Measurements from ENCODE around the gene POLR2E. TPM values are rescaled to one million over a fixed set of nuclear protein-coding genes. Genes with fewer than 3 reads are reported as not detected.

The POLR2E gene
- polyA plus RNA-seq, 1 donor from 2014 or later = 172 TPM

DNA sequence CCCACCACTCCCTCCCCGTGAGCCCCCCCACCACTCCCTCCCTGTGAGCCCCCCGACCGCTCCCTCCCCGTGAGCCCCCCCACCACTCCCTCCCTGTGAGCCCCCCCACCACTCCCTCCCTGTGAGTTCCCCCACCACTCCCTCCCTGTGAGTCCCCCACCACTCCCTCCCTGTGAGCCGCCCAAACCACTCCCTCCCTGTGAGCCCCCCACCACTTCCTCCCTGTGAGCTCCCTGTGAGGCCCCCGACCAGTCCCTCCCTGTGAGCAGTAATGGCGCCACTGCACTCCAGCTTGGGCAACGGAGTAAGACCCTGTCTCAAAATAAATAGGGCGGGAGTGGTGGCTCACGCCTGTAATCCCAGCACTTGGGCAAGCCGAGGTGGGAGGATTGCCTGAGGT, 45.4 kb downstream of the POLR2E start:
- H3F3A ChIP-seq (ENCODE audit: insufficient read depth, low read length, poor library complexity, severe bottlenecking) = no peaks in the 10 kb centered on the region
- H3K4me3 ChIP-seq (ENCODE audit: low read length) = no peak overlapping the region
- H3K9ac ChIP-seq (ENCODE audit: low read length) = no peak overlapping the region
- TF ChIP-seq POLR2AphosphoS5 (IDR thresholded peaks at IDR 0.05) (no peak), TAF1 (IDR thresholded peaks at IDR 0.05; ENCODE audit: low read depth) (no peak), RAD21 (conservative IDR thresholded peaks at IDR 0.05) (no peak), EP300 (conservative IDR thresholded peaks at IDR 0.05; ENCODE audit: poor library complexity, severe bottlenecking) (no peak), SMC3 (conservative IDR thresholded peaks at IDR 0.05; ENCODE audit: poor library complexity) (no peak), MXI1 (conservative IDR thresholded peaks at IDR 0.05; ENCODE audit: poor library complexity, severe bottlenecking) (no peak), EZH2 (IDR thresholded peaks at IDR 0.05; ENCODE audit: borderline replicate concordance, insufficient read depth, low read length, poor library complexity, severe bottlenecking) (no peak)
- TF ChIP-seq, protein P1, sequence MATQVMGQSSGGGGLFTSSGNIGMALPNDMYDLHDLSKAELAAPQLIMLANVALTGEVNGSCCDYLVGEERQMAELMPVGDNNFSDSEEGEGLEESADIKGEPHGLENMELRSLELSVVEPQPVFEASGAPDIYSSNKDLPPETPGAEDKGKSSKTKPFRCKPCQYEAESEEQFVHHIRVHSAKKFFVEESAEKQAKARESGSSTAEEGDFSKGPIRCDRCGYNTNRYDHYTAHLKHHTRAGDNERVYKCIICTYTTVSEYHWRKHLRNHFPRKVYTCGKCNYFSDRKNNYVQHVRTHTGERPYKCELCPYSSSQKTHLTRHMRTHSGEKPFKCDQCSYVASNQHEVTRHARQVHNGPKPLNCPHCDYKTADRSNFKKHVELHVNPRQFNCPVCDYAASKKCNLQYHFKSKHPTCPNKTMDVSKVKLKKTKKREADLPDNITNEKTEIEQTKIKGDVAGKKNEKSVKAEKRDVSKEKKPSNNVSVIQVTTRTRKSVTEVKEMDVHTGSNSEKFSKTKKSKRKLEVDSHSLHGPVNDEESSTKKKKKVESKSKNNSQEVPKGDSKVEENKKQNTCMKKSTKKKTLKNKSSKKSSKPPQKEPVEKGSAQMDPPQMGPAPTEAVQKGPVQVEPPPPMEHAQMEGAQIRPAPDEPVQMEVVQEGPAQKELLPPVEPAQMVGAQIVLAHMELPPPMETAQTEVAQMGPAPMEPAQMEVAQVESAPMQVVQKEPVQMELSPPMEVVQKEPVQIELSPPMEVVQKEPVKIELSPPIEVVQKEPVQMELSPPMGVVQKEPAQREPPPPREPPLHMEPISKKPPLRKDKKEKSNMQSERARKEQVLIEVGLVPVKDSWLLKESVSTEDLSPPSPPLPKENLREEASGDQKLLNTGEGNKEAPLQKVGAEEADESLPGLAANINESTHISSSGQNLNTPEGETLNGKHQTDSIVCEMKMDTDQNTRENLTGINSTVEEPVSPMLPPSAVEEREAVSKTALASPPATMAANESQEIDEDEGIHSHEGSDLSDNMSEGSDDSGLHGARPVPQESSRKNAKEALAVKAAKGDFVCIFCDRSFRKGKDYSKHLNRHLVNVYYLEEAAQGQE (IDR thresholded peaks at IDR 0.05; ENCODE audit: borderline replicate concordance) = no peak
- TF ChIP-seq, protein P2, sequence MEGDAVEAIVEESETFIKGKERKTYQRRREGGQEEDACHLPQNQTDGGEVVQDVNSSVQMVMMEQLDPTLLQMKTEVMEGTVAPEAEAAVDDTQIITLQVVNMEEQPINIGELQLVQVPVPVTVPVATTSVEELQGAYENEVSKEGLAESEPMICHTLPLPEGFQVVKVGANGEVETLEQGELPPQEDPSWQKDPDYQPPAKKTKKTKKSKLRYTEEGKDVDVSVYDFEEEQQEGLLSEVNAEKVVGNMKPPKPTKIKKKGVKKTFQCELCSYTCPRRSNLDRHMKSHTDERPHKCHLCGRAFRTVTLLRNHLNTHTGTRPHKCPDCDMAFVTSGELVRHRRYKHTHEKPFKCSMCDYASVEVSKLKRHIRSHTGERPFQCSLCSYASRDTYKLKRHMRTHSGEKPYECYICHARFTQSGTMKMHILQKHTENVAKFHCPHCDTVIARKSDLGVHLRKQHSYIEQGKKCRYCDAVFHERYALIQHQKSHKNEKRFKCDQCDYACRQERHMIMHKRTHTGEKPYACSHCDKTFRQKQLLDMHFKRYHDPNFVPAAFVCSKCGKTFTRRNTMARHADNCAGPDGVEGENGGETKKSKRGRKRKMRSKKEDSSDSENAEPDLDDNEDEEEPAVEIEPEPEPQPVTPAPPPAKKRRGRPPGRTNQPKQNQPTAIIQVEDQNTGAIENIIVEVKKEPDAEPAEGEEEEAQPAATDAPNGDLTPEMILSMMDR (IDR thresholded peaks at IDR 0.05; ENCODE audit: poor library complexity, severe bottlenecking) = no peak
- no peaks in the 10 kb centered on the region for H4K20me1 ChIP-seq (ENCODE audit: insufficient read depth)
- H3K79me2 ChIP-seq (replicated peaks; ENCODE audit: insufficient read depth, low read length) = no peaks in the 10 kb centered on the region
- H3K27me3 ChIP-seq (ENCODE audit: insufficient read depth, low read depth, low read length) = no peaks in the 10 kb centered on the region
- H3K36me3 ChIP-seq (ENCODE audit: insufficient read depth, low read length) = peaks cover 5% of the 10 kb centered on the region
- H3K9me3 ChIP-seq (ENCODE audit: low read length) = no peaks in the 10 kb centered on the region
- H3K27ac ChIP-seq (ENCODE audit: low read length) = no peak overlapping the region
- H2AFZ ChIP-seq (ENCODE audit: low read depth, low read length) = no peak overlapping the region
- H3K9me2 ChIP-seq (ENCODE audit: insufficient read depth, low read length) = no peaks in the 10 kb centered on the region
- no peak overlapping the region for H3K4me2 ChIP-seq (ENCODE audit: low read length)

DNA sequence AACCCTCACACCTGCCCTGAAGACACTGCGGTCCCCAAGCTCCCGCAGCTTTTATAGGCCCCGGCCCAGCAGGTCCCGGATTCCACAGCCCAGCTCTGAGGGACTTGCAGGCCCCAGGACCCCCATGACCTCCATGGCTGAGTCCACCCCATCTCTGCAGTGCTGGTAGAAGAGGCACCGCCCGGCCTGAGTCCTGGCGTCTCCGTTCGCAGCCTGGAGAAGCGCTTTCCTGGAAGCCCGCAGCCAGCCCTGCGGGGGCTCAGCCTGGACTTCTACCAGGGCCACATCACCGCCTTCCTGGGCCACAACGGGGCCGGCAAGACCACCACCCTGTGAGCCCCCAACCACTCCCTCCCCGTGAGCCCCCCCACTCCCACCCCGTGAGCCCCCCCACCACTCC, 46.1 kb downstream of the POLR2E start:
- Histone ChIP-seq H3K4me3 (ENCODE audit: low read length) (no peak overlapping the region), H3K79me2 (replicated peaks; ENCODE audit: insufficient read depth, low read length) (no peaks in the 10 kb centered on the region), H4K20me1 (ENCODE audit: insufficient read depth) (no peaks in the 10 kb centered on the region), H2AFZ (ENCODE audit: low read depth, low read length) (no peak overlapping the region), H3K4me2 (ENCODE audit: low read length) (no peak overlapping the region), H3K9me3 (ENCODE audit: low read length) (no peaks in the 10 kb centered on the region), H3K36me3 (ENCODE audit: insufficient read depth, low read length) (no peaks in the 10 kb centered on the region), H3K9me2 (ENCODE audit: insufficient read depth, low read length) (no peaks in the 10 kb centered on the region), H3F3A (ENCODE audit: insufficient read depth, low read length, poor library complexity, severe bottlenecking) (no peaks in the 10 kb centered on the region), H3K9ac (ENCODE audit: low read length) (no peak overlapping the region), H3K27me3 (ENCODE audit: insufficient read depth, low read depth, low read length) (no peaks in the 10 kb centered on the region), H3K27ac (ENCODE audit: low read length) (no peak overlapping the region)
- no peak for TF ChIP-seq RAD21 (conservative IDR thresholded peaks at IDR 0.05)

DNA sequence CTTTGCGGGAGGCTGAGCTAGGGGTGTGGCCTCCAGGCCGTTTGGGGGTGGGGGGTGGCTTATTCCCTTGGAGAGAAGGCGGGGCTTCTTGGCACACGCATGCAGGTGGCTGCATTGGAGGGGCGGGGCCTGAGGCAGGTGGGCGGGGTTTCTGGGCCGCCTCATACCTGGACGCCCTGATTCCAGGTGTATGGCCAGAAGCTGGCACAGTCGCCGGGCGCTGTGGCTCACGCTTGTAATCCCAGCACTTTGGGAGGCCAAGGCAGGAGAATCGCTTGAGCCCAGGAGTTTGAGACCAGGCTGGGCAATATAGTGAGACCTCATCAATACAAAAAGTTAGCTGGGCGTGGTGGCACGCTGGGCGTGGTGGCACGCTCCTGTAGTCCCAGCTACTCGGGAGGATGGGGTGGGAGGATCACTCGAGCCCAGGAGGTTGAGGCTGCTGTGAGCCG, 47.5 kb downstream of the POLR2E start:
- Histone ChIP-seq H2AFZ (ENCODE audit: low read depth, low read length) (no peak overlapping the region), H3K27me3 (ENCODE audit: insufficient read depth, low read depth, low read length) (no peaks in the 10 kb centered on the region), H3K4me2 (ENCODE audit: low read length) (no peak overlapping the region), H3K4me3 (ENCODE audit: low read length) (no peak overlapping the region), H3K27ac (ENCODE audit: low read length) (no peak overlapping the region), H3K79me2 (replicated peaks; ENCODE audit: insufficient read depth, low read length) (no peaks in the 10 kb centered on the region), H3K36me3 (ENCODE audit: insufficient read depth, low read length) (no peaks in the 10 kb centered on the region), H3K9me3 (ENCODE audit: low read length) (no peaks in the 10 kb centered on the region), H4K20me1 (ENCODE audit: insufficient read depth) (no peaks in the 10 kb centered on the region), H3K9me2 (ENCODE audit: insufficient read depth, low read length) (no peaks in the 10 kb centered on the region), H3F3A (ENCODE audit: insufficient read depth, low read length, poor library complexity, severe bottlenecking) (no peaks in the 10 kb centered on the region), H3K9ac (ENCODE audit: low read length) (no peak overlapping the region)
- TF ChIP-seq TAF1 (IDR thresholded peaks at IDR 0.05; ENCODE audit: low read depth) (no peak), RAD21 (conservative IDR thresholded peaks at IDR 0.05) (no peak), MXI1 (conservative IDR thresholded peaks at IDR 0.05; ENCODE audit: poor library complexity, severe bottlenecking) (no peak)
- TF ChIP-seq, protein P2 (IDR thresholded peaks at IDR 0.05; ENCODE audit: poor library complexity, severe bottlenecking) = no peak
